Lung (tissue), 12 donors: ENCODE results near the gene TNNC2. TPM values are rescaled to one million over a fixed set of nuclear protein-coding genes. Genes with fewer than 3 reads are reported as not detected.

Experiments used
- ATAC-seq: fragments of 200-7000 bp; cut with Tn5 transposase; one replicate; pipeline ENCODE4 v1.9.1; 2020; ENCODE audit warnings: moderate number of reproducible peaks; ENCODE audit not compliant: insufficient read depth, low FRiP score
- DNase-seq, 3 donors: peaks; one replicate each; pipeline ENCODE4 v3.0.0-alpha.2; 2013 to 2017
- H3K27ac ChIP-seq, 2 donors: one replicate each; pipeline ENCODE4 v1.5.1; 2013; ENCODE audit warnings: mild to moderate bottlenecking in 2 of 2, moderate library complexity in 2 of 2, control low read depth in 1 of 2, inconsistent platforms in 1 of 2, low read depth in 1 of 2, low read length in 1 of 2
- H3K27me3 ChIP-seq, 3 donors: one replicate each; pipeline ENCODE4 v1.5.1; 2013; ENCODE audit warnings: low read length in 2 of 3; ENCODE audit not compliant: control insufficient read depth in 3 of 3, insufficient read depth in 3 of 3
- H3K36me3 ChIP-seq, 4 donors: one replicate each; pipeline ENCODE4 v1.5.1; 2013; ENCODE audit warnings: low read length in 4 of 4, mild to moderate bottlenecking in 1 of 4, moderate library complexity in 1 of 4; ENCODE audit not compliant: control insufficient read depth in 4 of 4, insufficient read depth in 4 of 4
- H3K4me1 ChIP-seq, 5 donors: one replicate each; pipeline ENCODE4 v1.5.1; 2013; ENCODE audit warnings: low read length in 5 of 5, mild to moderate bottlenecking in 2 of 5, moderate library complexity in 1 of 5; ENCODE audit not compliant: control insufficient read depth in 5 of 5, insufficient read depth in 5 of 5
- H3K4me3 ChIP-seq: one replicate; pipeline ENCODE4 v1.5.1; 2013; ENCODE audit warnings: mild to moderate bottlenecking, control low read depth, moderate library complexity
- H3K9ac ChIP-seq, 2 donors: one replicate each; pipeline ENCODE4 v1.5.1; 2013; ENCODE audit warnings: low read length in 2 of 2, control low read depth in 1 of 2; ENCODE audit not compliant: insufficient read depth in 1 of 2
- H3K9me3 ChIP-seq, 4 donors: one replicate each; pipeline ENCODE4 v1.5.1; 2013; ENCODE audit warnings: low read length in 3 of 4, mild to moderate bottlenecking in 1 of 4, moderate library complexity in 1 of 4; ENCODE audit not compliant: control insufficient read depth in 4 of 4, insufficient read depth in 3 of 4
- WGBS, 2 donors: extraction: QIAGEN DNeasy Blood & Tissue Kit; methylation state at CpG; one replicate each; pipeline ENCODE4 v1.1.7; 2013; 5-methylcytosine and 5-hydroxymethylcytosine counted together
- polyA plus RNA-seq, 2 donors: library from polyadenylated mRNA; stranded (reverse); fragments of 200-250 nt; gene quantifications; one replicate each; pipeline ENCODE4 v1.2.1, GENCODE V29; 2013
- total RNA-seq, 2 donors: library from RNA; depleted of rRNA in 1 of 2; stranded (reverse); fragments of >200 nt in 1 of 2; gene quantifications; one replicate each; pipeline ENCODE4 v1.2.1, GENCODE V29; 2014 to 2021
- TF ChIP-seq, protein P1 (sequence below): IDR thresholded peaks from 2 replicates; pipeline ENCODE4 v1.5.1; 2012; ENCODE audit warnings: mild to moderate bottlenecking; ENCODE audit errors: control extremely low read depth, extremely low read depth
- donor health status: control.
- donor health status: control.
- donor health status: Bipolar disorder and iron deficiency.
- donor health status: healthy.
- donor health status: DM: yes; HTN: yes; CAD: no.

TNNC2 gene
- total and polyA plus RNA-seq, 4 donors, result 0.54 to 1.5 (median 1.1) TPM; not detected in 1

DNA sequence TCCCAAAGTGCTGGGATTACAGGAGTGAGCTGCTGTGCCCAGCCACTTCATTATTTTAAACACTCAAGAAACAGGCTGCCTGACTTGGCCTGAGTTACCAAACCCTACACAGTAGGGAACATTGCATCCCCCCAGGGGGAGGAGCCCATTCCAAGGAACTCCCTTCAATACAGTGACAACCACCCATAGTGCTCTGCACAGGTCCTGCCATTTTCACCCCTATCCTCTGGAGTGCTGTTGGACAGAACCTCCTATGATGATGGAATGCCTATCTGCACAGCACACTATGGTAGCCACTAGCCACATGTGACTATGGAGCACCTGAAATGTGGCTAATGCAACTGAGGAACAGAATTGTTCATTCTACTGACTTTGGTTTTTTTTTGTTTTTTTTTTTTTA is 18.3 kb upstream of the TNNC2 start:
- Histone ChIP-seq H3K9ac (no peak overlapping the region), H3K4me1 (peaks cover 0 to 5% (median 2%) of the 10 kb centered on the region in 5 donors), H3K27ac (no peak overlapping the region), H3K9me3 (peaks cover 0 to 4% (median 0%) of the 10 kb centered on the region in 4 donors), H3K4me3 (no peak overlapping the region), H3K27me3 (no peaks in the 10 kb centered on the region), H3K36me3 (peaks cover 23 to 43% (median 32%) of the 10 kb centered on the region in 4 donors)
- TF ChIP-seq, protein P1, sequence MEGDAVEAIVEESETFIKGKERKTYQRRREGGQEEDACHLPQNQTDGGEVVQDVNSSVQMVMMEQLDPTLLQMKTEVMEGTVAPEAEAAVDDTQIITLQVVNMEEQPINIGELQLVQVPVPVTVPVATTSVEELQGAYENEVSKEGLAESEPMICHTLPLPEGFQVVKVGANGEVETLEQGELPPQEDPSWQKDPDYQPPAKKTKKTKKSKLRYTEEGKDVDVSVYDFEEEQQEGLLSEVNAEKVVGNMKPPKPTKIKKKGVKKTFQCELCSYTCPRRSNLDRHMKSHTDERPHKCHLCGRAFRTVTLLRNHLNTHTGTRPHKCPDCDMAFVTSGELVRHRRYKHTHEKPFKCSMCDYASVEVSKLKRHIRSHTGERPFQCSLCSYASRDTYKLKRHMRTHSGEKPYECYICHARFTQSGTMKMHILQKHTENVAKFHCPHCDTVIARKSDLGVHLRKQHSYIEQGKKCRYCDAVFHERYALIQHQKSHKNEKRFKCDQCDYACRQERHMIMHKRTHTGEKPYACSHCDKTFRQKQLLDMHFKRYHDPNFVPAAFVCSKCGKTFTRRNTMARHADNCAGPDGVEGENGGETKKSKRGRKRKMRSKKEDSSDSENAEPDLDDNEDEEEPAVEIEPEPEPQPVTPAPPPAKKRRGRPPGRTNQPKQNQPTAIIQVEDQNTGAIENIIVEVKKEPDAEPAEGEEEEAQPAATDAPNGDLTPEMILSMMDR, result no peak
- DNase-seq (no peak), ATAC-seq (no peak)

DNA sequence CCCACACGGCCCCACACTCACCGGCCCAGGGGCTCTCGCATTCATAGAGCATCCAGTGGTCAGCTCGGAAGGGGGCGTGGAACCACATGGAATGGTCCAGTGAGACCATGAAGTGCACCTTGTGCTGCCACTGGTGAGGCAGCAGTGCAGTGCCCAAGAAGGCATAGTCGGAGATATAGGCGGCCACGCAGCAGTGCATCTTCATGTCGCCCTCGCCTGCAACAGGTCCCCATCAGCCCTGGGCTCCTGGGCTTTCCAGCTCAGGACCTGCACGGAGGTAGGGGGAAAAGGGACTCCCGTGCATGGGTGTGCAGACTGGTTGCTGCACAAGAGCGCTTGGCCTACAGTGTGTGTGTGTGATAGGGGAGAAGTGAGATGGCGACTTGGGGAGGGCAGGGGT is 16.4 kb upstream of the TNNC2 start:
- TF ChIP-seq, protein P1, result no peak
- Histone ChIP-seq H3K4me1 (peaks cover 0 to 5% (median 0%) of the 10 kb centered on the region in 5 donors), H3K9ac (no peak overlapping the region), H3K9me3 (peaks cover 0 to 2% (median 0%) of the 10 kb centered on the region in 4 donors), H3K36me3 (peaks cover 26 to 50% (median 34%) of the 10 kb centered on the region in 4 donors), H3K4me3 (no peak overlapping the region), H3K27me3 (no peaks in the 10 kb centered on the region), H3K27ac (no peak overlapping the region)
- 94 to 96% methylated on average over 14 of the region's 14 CpGs for WGBS, 2 donors
- ATAC-seq (no peak), DNase-seq (no peak)

DNA sequence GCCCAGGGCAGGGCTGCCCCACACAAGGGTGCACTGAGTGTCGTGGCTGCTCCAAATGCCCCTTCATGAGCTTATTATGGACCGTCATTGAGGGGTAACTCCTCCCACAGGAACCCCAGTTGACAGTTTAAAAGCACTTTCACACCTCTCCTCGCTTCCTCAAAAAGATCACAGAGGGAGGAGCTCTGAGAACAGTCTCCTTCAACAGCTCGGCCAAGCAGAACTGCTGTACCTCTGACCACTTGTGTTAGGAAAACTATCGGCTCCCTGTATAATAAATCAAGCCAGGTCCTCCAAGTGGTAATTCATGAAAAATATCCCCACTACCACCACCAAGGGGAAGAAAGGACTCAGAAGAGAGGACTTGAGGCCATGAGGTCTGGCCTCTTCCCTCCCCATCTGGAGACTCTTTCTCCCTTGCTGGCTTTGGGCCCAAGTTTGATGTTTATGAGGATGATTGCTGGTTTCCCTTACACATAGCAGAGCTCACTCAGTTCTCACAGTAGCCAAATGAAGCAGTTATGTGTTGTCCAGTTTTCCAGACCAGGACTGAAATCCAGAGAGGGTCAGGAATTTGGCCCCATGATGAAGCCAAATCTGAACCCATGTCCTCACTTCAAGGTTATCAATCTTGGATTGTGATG is 15.2 kb upstream of the TNNC2 start:
- 22 to 36% methylated on average over 5 of the region's 5 CpGs for WGBS, 2 donors
- DNase-seq, result peak in 1 of 3 donors; percentile 48
- no peak overlapping the region for H3K4me3 ChIP-seq
- TF ChIP-seq, protein P1, result no peak
- H3K4me1 ChIP-seq, result peaks cover 0 to 5% (median 0%) of the 10 kb centered on the region in 5 donors
- peak overlapping the region in 1 of 2 donors; percentile 1 for H3K27ac ChIP-seq
- no peak overlapping the region for H3K9ac ChIP-seq
- H3K27me3 ChIP-seq, result no peaks in the 10 kb centered on the region
- no peaks in the 10 kb centered on the region for H3K9me3 ChIP-seq
- peaks cover 21 to 47% (median 33%) of the 10 kb centered on the region in 4 donors for H3K36me3 ChIP-seq
- no peak for ATAC-seq
